K562 (cell line): Measurements from ENCODE around the gene SLC6A8. TPM values are rescaled to one million over a fixed set of nuclear protein-coding genes. Genes with fewer than 3 reads are reported as not detected.

Experiments
- CXXC5 ChIP-seq: fragments of 250-450 bp; sonication (Bioruptor Pico); IDR thresholded peaks from 2 replicates; pipeline ENCODE4 v1.8.0; 2022; ENCODE audit warnings: inconsistent platforms, mild to moderate bottlenecking, moderate library complexity
- EGR1 ChIP-seq: fragments of 450-650 bp; conservative IDR thresholded peaks from 2 replicates; pipeline ENCODE4 v1.6.1; 2017; ENCODE audit warnings: mild to moderate bottlenecking
- MTA1 ChIP-seq: fragments of 450-650 bp; IDR thresholded peaks from 2 replicates; pipeline ENCODE4 v1.6.1; 2017; ENCODE audit warnings: borderline replicate concordance
- NCOA4 ChIP-seq: fragments of 450-650 bp; IDR thresholded peaks from 2 replicates; pipeline ENCODE4 v1.6.1; 2018; ENCODE audit warnings: mild to moderate bottlenecking; ENCODE audit not compliant: partially characterized antibody
- NR2C2 ChIP-seq, 2 experiments: fragments of 200-800 bp in 1 of 2; sonication (Bioruptor generic) in 1 of 2; sonication (generic) in 1 of 2; formaldehyde crosslinking in 1 of 2; IDR thresholded peaks; 2 replicates each; pipeline versions ENCODE4 v1.6.1 to v1.8.0; 2016 to 2022; ENCODE audit warnings: mild to moderate bottlenecking in 1 of 2, missing compliant biosample characterization in 1 of 2, missing genetic modification characterization in 1 of 2, missing genetic modification reagents in 1 of 2
- NRF1 ChIP-seq, 2 experiments: fragments of 450-650 bp; IDR thresholded peaks in 1 of 2; conservative IDR thresholded peaks in 1 of 2; 2 replicates each; pipeline ENCODE4 v1.6.1; 2014; ENCODE audit warnings: mild to moderate bottlenecking in 2 of 2
- PHB ChIP-seq: fragments of 250-450 bp; sonication (Bioruptor Pico); IDR thresholded peaks from 2 replicates; pipeline ENCODE4 v1.5.0; 2021
- POLR2A ChIP-seq: fragments of 450-650 bp; conservative IDR thresholded peaks from 2 replicates; pipeline ENCODE4 v1.6.1; 2016
- PTBP1 ChIP-seq: fragments of 200-400 bp; formaldehyde crosslinking; IDR thresholded peaks from 2 replicates; pipeline ENCODE4 v1.6.1; 2017; ENCODE audit warnings: low read depth, low read length
- RBM39 ChIP-seq: fragments of 200-400 bp; formaldehyde crosslinking; optimal IDR thresholded peaks from 2 replicates; pipeline ENCODE3; 2018; ENCODE audit warnings: low read depth, low read length
- SAP30 ChIP-seq: fragments of 200-600 bp; sonication (generic); IDR thresholded peaks from 2 replicates; pipeline ENCODE4 v1.6.1; 2012; ENCODE audit warnings: borderline replicate concordance, low read depth, mild to moderate bottlenecking, moderate library complexity, low read length, control low read depth, inconsistent platforms; ENCODE audit not compliant: insufficient read depth, poor library complexity, severe bottlenecking
- TAF1 ChIP-seq: IDR thresholded peaks from 2 replicates; pipeline ENCODE4 v1.6.1; 2011; ENCODE audit warnings: mild to moderate bottlenecking, low read length, moderate library complexity; ENCODE audit not compliant: insufficient read depth, control insufficient read depth, severe bottlenecking; ENCODE audit errors: extremely low read depth
- TCF3 ChIP-seq: sonication (generic); formaldehyde crosslinking; IDR thresholded peaks from 2 replicates; pipeline ENCODE4 v1.4.0; 2020; ENCODE audit warnings: mild to moderate bottlenecking, missing genetic modification reagents
- XRCC3 ChIP-seq: fragments of 450-650 bp; IDR thresholded peaks from 2 replicates; pipeline ENCODE4 v1.6.1; 2017; ENCODE audit warnings: mild to moderate bottlenecking, moderate library complexity
- ZKSCAN1 ChIP-seq: fragments of 150-350 bp; IDR thresholded peaks from 2 replicates; pipeline ENCODE4 v1.6.1; 2016; ENCODE audit warnings: low read depth, low read length
- ZNF133 ChIP-seq: fragments of 250-450 bp; sonication (Bioruptor Pico); IDR thresholded peaks from 2 replicates; pipeline ENCODE4 v1.4.0; 2020; ENCODE audit warnings: mild to moderate bottlenecking
- ZNF354B ChIP-seq: fragments of 250-450 bp; sonication (Bioruptor Pico); IDR thresholded peaks from 2 replicates; pipeline ENCODE4 v1.4.0; 2020
- ZNF583 ChIP-seq: fragments of 250-450 bp; sonication (Bioruptor Pico); IDR thresholded peaks from 2 replicates; pipeline ENCODE4 v1.4.0; 2020
- polyA plus RNA-seq, 8 experiments: library from polyadenylated mRNA; depleted of rRNA in 4 of 8; stranded (reverse) in 5 of 8; unstranded in 3 of 8; fragments of >200 nt; fragmentation: Nextera tagmentation in 2 of 8; fragmentation: Illumina TruSeq in 1 of 8; extraction: Ambion mirVana in 2 of 8; extraction: Trizol in 1 of 8; gene quantifications; 2 replicates each; pipeline versions ENCODE4 v1.2.1 to v1.2.3, GENCODE V29; 2011 to 2014; ENCODE audit warnings: inconsistent platforms in 1 of 8, missing spikeins in 1 of 8
- total RNA-seq, 7 experiments: library from RNA; depleted of rRNA in 6 of 7; stranded (reverse); fragments of >200 nt in 6 of 7; fragmentation: Illumina TruSeq in 2 of 7; extraction: Trizol in 2 of 7; gene quantifications; 2 replicates each; pipeline versions ENCODE4 v1.2.1 to v1.2.3, GENCODE V29; 2011 to 2021; ENCODE audit warnings: low replicate concordance in 1 of 7
- TF ChIP-seq, protein P1 (sequence below), 2 experiments: fragments of 250-450 bp in 1 of 2; fragments of 450-650 bp in 1 of 2; sonication (Bioruptor Pico) in 1 of 2; IDR thresholded peaks; 2 replicates each; pipeline versions ENCODE4 v1.6.1 to v1.8.0; 2016 to 2021; ENCODE audit warnings: mild to moderate bottlenecking in 2 of 2, moderate library complexity in 2 of 2, missing compliant biosample characterization in 1 of 2, missing genetic modification characterization in 1 of 2

SLC6A8 gene
- total and polyA plus RNA-seq, 9 of the 15 experiments (the other 6 are each of a cell fraction or from before 2014, with no cell fraction given) = 0.68 to 144 (median 34.3) TPM

GRCh38 chrX:153646620-153647373 is 40.9 kb upstream of the SLC6A8 start, which contains the start of gene DUSP9 (continued):
- TF ChIP-seq, protein P1, sequence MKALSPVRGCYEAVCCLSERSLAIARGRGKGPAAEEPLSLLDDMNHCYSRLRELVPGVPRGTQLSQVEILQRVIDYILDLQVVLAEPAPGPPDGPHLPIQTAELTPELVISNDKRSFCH (CRISPR knock-in tag; IDR thresholded peaks at IDR 0.05) = no peak
- TF ChIP-seq, protein P1 (tag; IDR thresholded peaks at IDR 0.05) = no peak
- TF ChIP-seq MTA1 = no peak
- no peak for TF ChIP-seq SAP30
- peak; percentile 69 to 73; a peak in 2 of 4 replicates for TF ChIP-seq NRF1 (conservative IDR thresholded peaks at IDR 0.05 in 1 of 2, IDR thresholded peaks at IDR 0.05 in 1 of 2)
- TF ChIP-seq TAF1 = peak; percentile 7
- TF ChIP-seq CXXC5 (CRISPR knock-in tag) = peak; percentile 57
- TF ChIP-seq RBM39 = no peak
- TF ChIP-seq ZKSCAN1 = no peak
- no peak for TF ChIP-seq TCF3 (CRISPR knock-in tag)
- no peak for TF ChIP-seq ZNF354B (CRISPR knock-in tag)
- TF ChIP-seq NR2C2 (CRISPR knock-in tag; IDR thresholded peaks at IDR 0.05) = no peak
- no peak for TF ChIP-seq NR2C2 (tag; IDR thresholded peaks at IDR 0.05)
- no peak for TF ChIP-seq PHB (CRISPR knock-in tag)
- no peak for TF ChIP-seq XRCC3
- TF ChIP-seq POLR2A = no peak
- no peak for TF ChIP-seq NCOA4
- no peak for TF ChIP-seq ZNF583 (CRISPR knock-in tag)
- no peak for TF ChIP-seq EGR1
- no peak for TF ChIP-seq ZNF133 (CRISPR knock-in tag)
- 0 out of 2 replicates have a peak, but pooled peaks have one; percentile 25 for TF ChIP-seq PTBP1
